HG03558 (cell line): ENCODE data around the gene MMAB.

Experiments used
- ATAC-seq: cut with Tn5 transposase; IDR thresholded peaks from one replicate; pipeline ENCODE4 v1.9.1; 2021; ENCODE audit warnings: moderate number of reproducible peaks; ENCODE audit not compliant: unreplicated experiment; ENCODE audit errors: extremely low read depth

MMAB gene

GRCh38 chr12:109521831-109522230 lies 51.5 kb downstream of the MMAB start:
- ATAC-seq = no peak

DNA sequence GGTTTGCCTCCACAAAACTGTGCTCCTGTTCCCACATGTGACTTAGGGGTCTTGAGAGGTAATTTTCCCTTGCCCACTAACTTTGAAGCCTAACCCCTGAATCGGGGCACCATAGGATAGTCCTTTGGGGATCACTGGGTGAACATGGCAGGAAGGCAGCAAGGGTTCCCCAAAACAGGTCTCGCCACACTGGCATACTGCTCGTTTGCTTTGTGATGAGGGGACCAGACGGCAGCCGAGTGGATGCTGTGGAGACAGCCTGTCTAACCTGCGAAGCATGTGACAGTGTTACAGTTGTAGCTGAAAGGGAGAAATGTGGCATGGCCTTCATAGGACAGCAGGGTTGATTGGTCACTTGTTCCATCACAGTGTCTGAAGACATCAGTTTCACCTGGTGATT lies 53.5 kb downstream of the MMAB start:
- ATAC-seq = no peak

DNA sequence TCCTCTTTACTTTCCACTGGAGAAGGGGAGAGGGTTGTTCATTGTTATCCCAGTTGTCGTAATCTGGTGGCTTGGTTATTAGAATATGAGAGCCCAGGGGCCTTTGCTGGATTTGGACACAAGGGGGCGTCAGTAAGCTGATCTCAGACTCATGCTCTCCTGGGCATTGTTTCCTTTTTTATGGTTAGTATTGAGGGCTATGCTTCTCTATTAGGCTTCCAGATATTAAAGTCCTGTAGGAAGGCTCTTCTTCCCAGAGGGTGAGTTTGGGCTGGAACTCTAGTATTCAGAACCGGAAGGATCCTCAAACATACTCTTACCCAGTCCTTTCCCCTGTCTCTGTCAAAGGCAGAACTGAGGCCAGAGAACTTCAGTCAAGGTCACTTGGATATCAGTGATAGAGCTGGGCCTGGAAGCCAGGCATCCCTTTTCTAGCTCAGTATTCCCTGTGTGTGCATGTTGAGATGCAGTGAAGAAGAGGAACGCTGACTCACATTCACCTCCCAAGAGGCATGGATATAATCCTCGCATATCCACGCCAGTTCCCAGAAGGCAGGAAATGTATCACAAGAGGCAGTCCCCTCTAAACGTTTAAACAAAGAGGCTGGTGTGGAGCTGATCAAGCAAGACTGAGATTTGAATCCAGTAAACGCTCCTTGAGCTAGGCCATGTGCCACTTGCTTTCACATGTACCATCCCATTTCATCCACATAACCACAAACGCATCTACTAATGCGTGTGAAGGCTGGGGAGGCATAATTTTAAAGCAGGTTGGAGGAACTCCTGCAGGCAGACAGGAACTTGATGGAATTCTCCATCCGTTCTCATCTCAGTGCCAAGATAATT lies 54.3 kb downstream of the MMAB start:
- ATAC-seq = no peak

DNA sequence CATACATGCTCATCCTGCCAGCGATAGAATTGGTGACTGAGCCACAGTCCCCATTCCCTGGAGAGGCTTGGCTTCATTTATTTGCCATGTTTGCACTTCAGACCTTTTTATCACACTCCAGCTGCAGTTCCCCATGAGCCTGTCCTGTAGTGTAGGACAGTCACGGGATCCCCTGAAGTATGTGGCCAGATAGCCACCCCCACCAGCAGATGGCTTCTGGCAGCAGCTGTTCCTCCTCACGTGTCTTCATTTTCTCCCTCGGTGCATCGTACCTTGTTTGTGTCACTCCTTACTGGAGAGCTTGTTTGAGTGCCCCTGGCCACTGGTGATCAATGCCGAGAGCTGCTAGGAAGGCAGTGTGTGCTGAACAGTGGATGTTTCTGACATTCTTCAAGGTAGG lies 55.7 kb downstream of the MMAB start:
- no peak for ATAC-seq

GRCh38 chr12:109513977-109514376 lies 59.3 kb downstream of the MMAB start:
- no peak for ATAC-seq

GRCh38 chr12:109513051-109513450 lies 60.3 kb downstream of the MMAB start:
- ATAC-seq = no peak

- ATAC-seq = no peak
Observed at GRCh38 chr12:109512608-109513007, 60.7 kb downstream of the MMAB start.

- no peak for ATAC-seq
Observed at GRCh38 chr12:109510196-109510595, 63.1 kb downstream of the MMAB start.

DNA sequence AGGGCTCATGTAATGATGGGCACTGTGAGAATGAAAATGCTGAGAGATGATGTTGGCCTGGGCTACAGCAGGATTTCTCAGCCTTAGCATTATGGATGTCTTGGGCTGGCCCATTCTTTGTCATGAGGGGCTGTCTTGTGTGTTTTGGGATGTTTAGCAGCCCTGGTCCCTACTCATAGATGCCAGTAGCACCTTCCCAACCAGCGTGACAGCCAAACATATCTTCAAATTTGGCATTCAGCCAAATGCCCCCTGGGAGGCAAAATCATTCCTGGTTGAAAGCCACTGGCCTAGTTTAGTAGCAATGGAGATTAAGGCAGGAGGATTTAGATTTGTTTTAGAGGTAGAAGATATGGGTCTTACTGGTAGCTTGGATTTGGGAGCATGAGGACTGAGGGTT lies 69.2 kb downstream of the MMAB start:
- no peak for ATAC-seq
